ENCODE data around the gene RALGPS1. TPM values are rescaled to one million over a fixed set of nuclear protein-coding genes. Genes with fewer than 3 reads are reported as not detected.

The RALGPS1 gene
- total and polyA plus RNA-seq, 8 donors = 5.8 to 12.7 (median 9.3) TPM

DNA sequence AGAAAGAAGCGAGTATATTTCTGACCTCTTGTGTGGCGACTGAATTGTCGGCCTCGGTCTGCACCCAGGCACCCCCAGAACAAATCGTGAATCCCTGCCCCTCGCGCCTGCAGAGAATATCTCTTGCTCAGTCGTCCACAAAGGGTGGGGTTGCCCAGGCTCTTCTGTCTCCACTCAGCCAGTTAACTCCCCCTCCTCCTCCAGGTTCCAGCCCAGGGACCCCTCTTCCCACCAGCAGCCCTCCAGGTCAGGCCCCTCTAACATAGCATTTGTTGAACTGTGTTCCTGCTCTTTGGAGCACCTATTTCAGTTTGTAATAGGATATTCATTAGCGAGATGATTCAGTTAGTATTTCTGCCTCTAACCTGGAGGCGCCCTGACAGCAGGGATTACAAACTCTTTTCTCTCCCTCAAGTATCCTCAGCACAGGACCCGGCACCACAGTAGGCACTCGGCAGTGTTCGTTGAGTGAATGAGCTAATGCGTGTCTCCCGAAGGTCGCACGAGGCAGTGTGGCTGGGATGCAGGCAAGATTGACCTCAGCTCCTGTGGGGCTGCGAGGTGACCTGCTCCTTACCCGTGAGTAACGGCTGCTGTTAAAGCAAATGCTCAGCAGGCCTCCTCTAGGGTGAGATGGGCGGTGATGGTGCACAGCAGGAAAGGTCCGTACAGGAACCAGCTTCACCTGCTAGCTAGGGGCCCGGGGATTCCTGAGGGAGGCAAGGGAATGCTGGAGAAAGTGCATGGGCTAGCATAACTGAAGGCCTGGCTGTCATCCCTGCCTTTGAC lies 28.4 kb upstream of the RALGPS1 start:
- DNase-seq (no peak), ATAC-seq (no peak), FAIRE-seq (no peak)
- Histone ChIP-seq H3K9me3 (no peaks in the 10 kb centered on the region), H3K4me1 (no peaks in the 10 kb centered on the region), H3K4me3 (no peak overlapping the region), H3K36me3 (peaks cover 0 to 4% (median 0%) of the 10 kb centered on the region in 3 donors), H3K27me3 (no peaks in the 10 kb centered on the region), H3K27ac (no peak overlapping the region)
- WGBS, 2 donors = 87 to 90% methylated on average over 23 of the region's 23 CpGs
- TF ChIP-seq, protein P1, sequence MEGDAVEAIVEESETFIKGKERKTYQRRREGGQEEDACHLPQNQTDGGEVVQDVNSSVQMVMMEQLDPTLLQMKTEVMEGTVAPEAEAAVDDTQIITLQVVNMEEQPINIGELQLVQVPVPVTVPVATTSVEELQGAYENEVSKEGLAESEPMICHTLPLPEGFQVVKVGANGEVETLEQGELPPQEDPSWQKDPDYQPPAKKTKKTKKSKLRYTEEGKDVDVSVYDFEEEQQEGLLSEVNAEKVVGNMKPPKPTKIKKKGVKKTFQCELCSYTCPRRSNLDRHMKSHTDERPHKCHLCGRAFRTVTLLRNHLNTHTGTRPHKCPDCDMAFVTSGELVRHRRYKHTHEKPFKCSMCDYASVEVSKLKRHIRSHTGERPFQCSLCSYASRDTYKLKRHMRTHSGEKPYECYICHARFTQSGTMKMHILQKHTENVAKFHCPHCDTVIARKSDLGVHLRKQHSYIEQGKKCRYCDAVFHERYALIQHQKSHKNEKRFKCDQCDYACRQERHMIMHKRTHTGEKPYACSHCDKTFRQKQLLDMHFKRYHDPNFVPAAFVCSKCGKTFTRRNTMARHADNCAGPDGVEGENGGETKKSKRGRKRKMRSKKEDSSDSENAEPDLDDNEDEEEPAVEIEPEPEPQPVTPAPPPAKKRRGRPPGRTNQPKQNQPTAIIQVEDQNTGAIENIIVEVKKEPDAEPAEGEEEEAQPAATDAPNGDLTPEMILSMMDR (IDR thresholded peaks at IDR 0.05) = no peak
- intact Hi-C loops (cut with DNase I) = no loop called here

DNA sequence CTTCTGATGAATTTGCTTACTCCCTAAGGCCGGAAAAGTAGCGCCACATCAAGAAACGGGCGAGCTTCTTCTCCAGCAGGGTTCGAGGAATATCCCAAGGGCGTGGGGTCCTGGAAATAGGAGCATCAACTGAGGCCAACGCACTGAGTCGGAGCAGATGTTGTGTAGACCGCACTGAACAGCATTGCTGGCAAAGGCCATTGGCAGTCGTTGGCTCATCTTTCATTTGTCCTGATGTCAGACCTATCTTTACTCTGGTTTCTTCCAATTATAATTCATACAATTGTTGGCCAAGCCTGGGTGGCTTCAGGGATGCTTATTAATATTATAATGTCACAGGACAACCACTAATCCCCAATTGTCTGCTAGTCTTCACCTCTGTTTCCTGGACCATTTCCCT lies 27.7 kb upstream of the RALGPS1 start:
- WGBS, 2 donors = 93 to 96% methylated on average over 10 of the region's 10 CpGs
- DNase-seq (no peak), FAIRE-seq (no peak), ATAC-seq (no peak)
- Histone ChIP-seq H3K27me3 (no peaks in the 10 kb centered on the region), H3K36me3 (peaks cover 0 to 4% (median 0%) of the 10 kb centered on the region in 3 donors), H3K27ac (no peak overlapping the region), H3K4me1 (no peaks in the 10 kb centered on the region), H3K9me3 (no peaks in the 10 kb centered on the region), H3K4me3 (no peak overlapping the region)
- TF ChIP-seq, protein P1 (IDR thresholded peaks at IDR 0.05) = no peak
- intact Hi-C loops (cut with DNase I) = no loop called here

DNA sequence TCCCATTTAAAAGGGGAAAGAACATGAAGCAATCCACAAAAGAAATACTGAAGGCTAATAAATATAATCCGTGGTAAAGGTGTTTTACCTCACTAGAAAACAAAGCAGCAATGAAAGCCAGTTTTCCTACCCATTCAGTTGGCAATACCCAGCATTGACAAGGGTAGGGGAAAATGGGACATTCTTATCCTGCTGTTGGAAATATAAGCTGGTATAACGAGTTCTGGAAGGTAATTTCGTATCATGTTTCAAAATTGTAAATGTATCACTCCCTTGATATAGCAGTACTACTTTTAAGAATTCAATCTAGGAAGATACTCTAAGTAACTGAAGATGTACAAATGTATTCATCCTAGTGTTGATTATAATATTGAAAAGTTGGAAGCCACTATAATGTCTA lies 22.9 kb upstream of the RALGPS1 start:
- H3K9me3 ChIP-seq = no peaks in the 10 kb centered on the region
- ATAC-seq = no peak
- H3K27me3 ChIP-seq = no peaks in the 10 kb centered on the region
- intact Hi-C loops (cut with DNase I) = no loop called here
- no peaks in the 10 kb centered on the region for H3K4me1 ChIP-seq
- DNase-seq = no peak
- 56 to 68% methylated on average over 3 of the region's 3 CpGs for WGBS, 2 donors
- TF ChIP-seq, protein P1 (IDR thresholded peaks at IDR 0.05) = no peak
- H3K4me3 ChIP-seq = no peak overlapping the region
- H3K36me3 ChIP-seq = no peaks in the 10 kb centered on the region
- H3K27ac ChIP-seq = no peak overlapping the region
- FAIRE-seq = no peak

DNA sequence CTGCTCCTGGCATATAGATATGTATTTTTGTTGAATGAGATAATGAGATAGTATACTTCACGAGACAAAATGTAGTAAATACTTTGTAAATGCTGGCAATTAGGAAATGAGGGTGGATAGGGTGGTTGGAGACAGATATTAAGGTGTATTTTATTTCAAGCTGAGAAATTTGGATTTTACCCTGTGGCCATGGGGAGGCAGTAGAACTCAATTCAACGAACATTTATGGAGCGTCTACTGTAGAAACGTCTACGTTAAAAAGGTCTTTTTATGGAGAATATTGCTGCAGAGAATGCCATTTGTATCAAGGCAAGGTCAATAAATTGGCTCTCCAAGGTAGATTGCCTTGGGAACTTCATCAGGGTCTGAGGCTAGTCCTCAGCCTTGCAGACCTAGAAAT lies 21.5 kb upstream of the RALGPS1 start:
- DNase-seq = no peak
- H3K9me3 ChIP-seq = no peaks in the 10 kb centered on the region
- no peak overlapping the region for H3K4me3 ChIP-seq
- H3K27ac ChIP-seq = no peak overlapping the region
- TF ChIP-seq, protein P1 (IDR thresholded peaks at IDR 0.05) = peak in 1 of 4 donors; percentile 11
- WGBS, 2 donors = 12% methylated on average over 5 of the region's 5 CpGs
- peak in 2 of 4 donors; percentile 55 to 56 for ATAC-seq
- no peaks in the 10 kb centered on the region for H3K36me3 ChIP-seq
- FAIRE-seq = no peak
- no peaks in the 10 kb centered on the region for H3K4me1 ChIP-seq
- H3K27me3 ChIP-seq = no peaks in the 10 kb centered on the region
- intact Hi-C loops (cut with DNase I) = no loop called here

DNA sequence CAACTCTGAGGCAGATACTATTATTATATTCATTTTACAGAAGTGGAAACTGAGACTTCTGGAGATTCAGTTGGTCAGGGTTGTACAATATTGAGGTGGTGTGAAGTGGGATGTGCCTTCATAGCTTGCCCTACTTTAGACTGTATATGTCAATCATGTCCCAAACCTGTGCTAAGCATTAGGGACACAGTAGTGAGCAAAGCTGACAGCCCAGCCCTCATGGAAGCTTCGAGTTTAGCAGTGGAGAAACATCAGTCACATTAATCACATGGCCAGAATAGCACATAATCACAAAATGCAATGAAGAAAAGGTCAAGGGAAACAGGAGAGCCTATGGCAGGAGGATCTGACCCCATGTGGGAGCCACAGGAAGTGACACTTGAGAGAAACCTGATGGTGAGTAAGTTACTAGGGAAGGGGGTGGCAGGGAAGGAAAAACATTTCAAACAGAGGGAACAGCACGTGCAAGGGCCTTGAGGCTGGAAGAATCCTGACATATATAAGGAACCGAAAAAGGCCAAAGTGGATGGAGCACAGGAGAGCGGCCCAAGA lies 20.5 kb upstream of the RALGPS1 start:
- H3K4me1 ChIP-seq = no peaks in the 10 kb centered on the region
- intact Hi-C loops (cut with DNase I) = no loop called here
- H3K27ac ChIP-seq = no peak overlapping the region
- TF ChIP-seq, protein P1 (IDR thresholded peaks at IDR 0.05) = no peak
- H3K4me3 ChIP-seq = no peak overlapping the region
- 77 to 85% methylated on average over 4 of the region's 4 CpGs for WGBS, 2 donors
- FAIRE-seq (no peak), DNase-seq (no peak), ATAC-seq (no peak)
- H3K36me3 ChIP-seq = no peaks in the 10 kb centered on the region
- no peaks in the 10 kb centered on the region for H3K9me3 ChIP-seq
- no peaks in the 10 kb centered on the region for H3K27me3 ChIP-seq
